WI38 (cell line): ENCODE measurements around the gene EMP2.

ENCODE experiments used
- H3K4me3 ChIP-seq: 2 replicates; pipeline ENCODE4 v1.5.1; 2011; ENCODE audit warnings: low read depth, mild to moderate bottlenecking, control low read depth, low read length
- CTCF ChIP-seq: IDR thresholded peaks from 2 replicates; pipeline ENCODE4 v1.5.1; 2012; ENCODE audit warnings: low read depth, mild to moderate bottlenecking, control low read depth, low read length

EMP2 gene

GRCh38 chr16:10607157-10607556 lies 26.8 kb upstream of the EMP2 start:
- TF ChIP-seq CTCF, result no peak
- H3K4me3 ChIP-seq, result no peak overlapping the region

GRCh38 chr16:10606607-10607006 lies 26.2 kb upstream of the EMP2 start:
- no peak for TF ChIP-seq CTCF
- H3K4me3 ChIP-seq, result no peak overlapping the region

- TF ChIP-seq CTCF, result no peak
- no peak overlapping the region for H3K4me3 ChIP-seq
These were observed 25.2 kb upstream of the EMP2 start for GRCh38 chr16:10605636-10606035.

- no peak for TF ChIP-seq CTCF
- no peak overlapping the region for H3K4me3 ChIP-seq
These were observed 21.3 kb upstream of the EMP2 start for GRCh38 chr16:10601444-10602408.

GRCh38 chr16:10600782-10601443 lies 20.5 kb upstream of the EMP2 start:
- H3K4me3 ChIP-seq, result no peak overlapping the region
- no peak for TF ChIP-seq CTCF

- H3K4me3 ChIP-seq, result no peak overlapping the region
These were observed 19.2 kb upstream of the EMP2 start for GRCh38 chr16:10599626-10600025.

More at GRCh38 chr16:10599626-10600025, 19.2 kb upstream of the EMP2 start:
- no peak for TF ChIP-seq CTCF
